NCI-H526 treated with DMSO at 0.1 percent for 48 hours (cell line): ENCODE results near the gene MYBPH.

Experiments used
- DNase-seq: peaks from one replicate; lab custom pipeline; 2025; lab: John Stamatoyannopoulos, UW

The MYBPH gene

GRCh38 chr1:203200916-203201315 is 25.3 kb upstream of the MYBPH start:
- no peak for DNase-seq

GRCh38 chr1:203199816-203200571 is 24.4 kb upstream of the MYBPH start:
- DNase-seq = no peak

GRCh38 chr1:203199481-203199815 is 23.8 kb upstream of the MYBPH start:
- no peak for DNase-seq

- no peak for DNase-seq
Measured at GRCh38 chr1:203199002-203199401, 23.4 kb upstream of the MYBPH start.

- no peak for DNase-seq
Measured at GRCh38 chr1:203197625-203198024, 22.0 kb upstream of the MYBPH start.

- no peak for DNase-seq
Measured at GRCh38 chr1:203196371-203196770, 20.7 kb upstream of the MYBPH start.

GRCh38 chr1:203190949-203191348 is 15.3 kb upstream of the MYBPH start:
- DNase-seq = no peak

GRCh38 chr1:203189951-203190352 is 14.3 kb upstream of the MYBPH start:
- no peak for DNase-seq

GRCh38 chr1:203188686-203189232 is 13.1 kb upstream of the MYBPH start:
- DNase-seq = no peak

- no peak for DNase-seq
Measured at GRCh38 chr1:203187689-203188264, 12.2 kb upstream of the MYBPH start.

- DNase-seq = no peak
Measured at GRCh38 chr1:203187304-203187685, 11.7 kb upstream of the MYBPH start.

- DNase-seq = no peak
Measured at GRCh38 chr1:203186446-203187303, 11.0 kb upstream of the MYBPH start, which contains the start of gene CHI3L1. CHI3L1 (minus strand) TSS chr1:203186704; CDS start chr1:203186623, 81 bp downstream.

GRCh38 chr1:203186091-203186445 is 10.4 kb upstream of the MYBPH start:
- DNase-seq = no peak

GRCh38 chr1:203185585-203185984 is 10.0 kb upstream of the MYBPH start:
- DNase-seq = no peak

GRCh38 chr1:203185061-203185461 is 9.4 kb upstream of the MYBPH start:
- DNase-seq = no peak

- DNase-seq = no peak
Measured at GRCh38 chr1:203184467-203184866, 8.8 kb upstream of the MYBPH start.

GRCh38 chr1:203183828-203184227 is 8.2 kb upstream of the MYBPH start:
- DNase-seq = no peak

GRCh38 chr1:203182387-203182953 is 6.8 kb upstream of the MYBPH start:
- DNase-seq = no peak

- no peak for DNase-seq
Measured at GRCh38 chr1:203181586-203182386, 6.2 kb upstream of the MYBPH start.

GRCh38 chr1:203180611-203181330 is 5.1 kb upstream of the MYBPH start:
- DNase-seq = no peak

- DNase-seq = no peak
Measured at GRCh38 chr1:203179667-203180005, 4.0 kb upstream of the MYBPH start.
